GM19240 (cell line): ENCODE results near the gene IQSEC1.

ENCODE experiments used
- DNase-seq: peaks from one replicate; pipeline ENCODE4 v3.0.0; 2011; ENCODE audit warnings: low spot score; ENCODE audit not compliant: insufficient read length

IQSEC1 gene

DNA sequence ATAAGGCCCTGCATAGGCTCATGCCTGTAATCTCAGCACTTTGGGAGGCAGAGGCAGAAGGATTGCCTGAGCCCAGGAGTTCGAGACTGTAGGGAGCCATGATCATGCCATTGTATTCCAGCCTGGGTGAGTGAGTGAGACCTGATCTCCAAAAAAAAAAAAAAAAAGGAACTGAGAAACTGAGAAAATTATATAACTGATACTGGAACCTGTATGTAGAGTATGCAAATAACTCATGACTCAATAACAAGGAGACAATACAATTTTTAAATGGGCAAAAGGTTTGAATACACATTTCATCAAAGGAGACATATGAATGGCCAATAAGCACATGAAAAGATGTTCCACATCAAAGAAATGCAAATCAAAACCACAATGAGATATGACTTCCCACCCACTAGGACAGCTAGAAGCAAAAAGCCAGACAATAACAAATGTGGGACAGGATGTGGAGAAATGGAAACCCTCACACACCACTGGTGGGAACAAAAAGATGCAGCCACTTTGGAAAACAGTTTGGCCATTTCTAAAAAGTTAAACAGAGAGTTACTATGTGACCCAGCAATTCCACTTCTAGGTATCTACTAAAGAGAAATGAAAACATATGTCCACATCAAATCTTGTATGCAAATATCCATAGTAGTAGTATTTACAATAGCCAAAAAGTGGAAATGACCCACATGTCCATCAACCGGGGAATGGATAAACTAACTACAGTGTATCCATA, 70.7 kb downstream of the IQSEC1 start:
- no peak for DNase-seq

DNA sequence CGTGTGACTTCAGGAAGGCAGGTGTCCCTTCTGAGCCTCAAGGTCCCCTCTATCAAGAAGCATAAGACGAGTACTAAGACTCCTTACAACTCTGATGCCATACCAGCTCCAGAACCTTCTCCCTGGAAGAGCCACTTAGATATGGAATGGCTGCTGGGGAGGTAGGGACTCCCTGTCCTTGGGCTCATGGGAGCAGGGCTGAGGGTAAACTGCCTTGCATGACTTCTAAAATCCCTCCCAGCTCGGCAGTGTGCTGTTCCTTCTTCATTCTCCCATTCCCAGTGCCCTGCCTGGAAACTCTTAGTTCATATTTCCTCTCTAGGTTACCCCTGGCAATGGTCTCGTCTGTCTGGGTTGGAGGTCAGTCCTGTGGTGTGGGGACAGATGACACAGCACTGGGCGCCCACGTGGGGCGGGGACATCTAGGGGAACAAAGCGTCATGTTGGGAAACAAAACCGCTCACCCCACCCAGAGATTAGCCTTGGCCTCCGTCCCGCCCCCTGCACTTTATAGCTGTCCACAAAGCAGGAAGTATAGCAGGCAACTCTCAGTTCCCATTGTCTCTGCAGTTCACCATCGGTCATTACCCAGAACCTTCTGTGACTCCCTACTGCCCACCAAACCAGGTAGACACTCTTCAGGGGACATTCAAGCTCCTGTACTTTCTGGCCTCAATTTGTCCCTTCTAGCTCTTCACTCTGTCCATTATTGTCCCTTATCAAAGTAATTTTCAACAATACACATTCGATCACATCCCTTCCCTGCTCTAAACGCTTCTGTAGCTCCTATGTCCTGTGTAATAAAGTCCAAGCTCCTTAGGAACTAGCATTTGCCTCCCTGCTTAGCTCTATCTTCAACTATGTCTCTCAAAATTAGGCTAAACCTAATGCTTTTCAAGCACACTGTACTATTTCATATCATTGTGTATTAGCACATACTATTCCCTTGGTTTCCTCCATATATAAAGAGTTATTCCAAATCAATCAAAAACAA, 73.8 kb downstream of the IQSEC1 start:
- no peak for DNase-seq

- DNase-seq = no peak
Measured at GRCh38 chr3:12998648-12999047, 74.6 kb downstream of the IQSEC1 start.

DNA sequence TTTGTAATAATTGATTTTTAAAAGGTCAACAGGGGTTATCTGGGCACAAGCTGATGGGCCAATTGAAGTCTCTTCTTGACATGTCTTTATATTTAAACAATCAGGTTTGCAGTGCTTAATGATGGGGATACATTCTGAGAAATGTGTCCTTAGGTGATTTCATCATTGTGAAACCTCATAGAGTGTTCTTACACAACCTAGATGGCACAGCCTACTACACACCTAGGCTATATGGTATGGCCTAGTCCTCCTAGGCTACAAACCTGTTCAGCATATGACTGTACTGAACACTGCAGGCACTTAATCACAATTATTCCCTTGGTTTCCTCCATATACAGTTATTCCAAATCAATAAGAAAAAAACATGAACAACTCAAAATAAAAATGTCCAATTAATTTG, 75.8 kb downstream of the IQSEC1 start:
- DNase-seq = no peak

DNA sequence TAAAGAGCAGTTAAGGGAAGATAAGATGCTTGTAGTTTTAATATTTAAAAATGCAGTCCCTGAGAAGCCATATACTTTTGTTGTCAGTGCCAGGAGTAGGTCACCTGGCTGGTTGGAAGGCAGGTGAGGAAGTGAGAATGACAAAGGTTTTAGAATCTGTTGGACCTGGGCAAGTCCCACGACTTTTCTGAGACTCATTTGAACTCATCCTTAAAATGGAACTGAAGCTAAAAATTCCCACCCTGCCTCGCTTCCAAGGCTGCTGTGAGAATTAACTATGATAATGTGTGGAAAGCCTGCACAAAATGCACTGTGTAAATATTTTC, 77.1 kb downstream of the IQSEC1 start:
- DNase-seq = no peak

DNA sequence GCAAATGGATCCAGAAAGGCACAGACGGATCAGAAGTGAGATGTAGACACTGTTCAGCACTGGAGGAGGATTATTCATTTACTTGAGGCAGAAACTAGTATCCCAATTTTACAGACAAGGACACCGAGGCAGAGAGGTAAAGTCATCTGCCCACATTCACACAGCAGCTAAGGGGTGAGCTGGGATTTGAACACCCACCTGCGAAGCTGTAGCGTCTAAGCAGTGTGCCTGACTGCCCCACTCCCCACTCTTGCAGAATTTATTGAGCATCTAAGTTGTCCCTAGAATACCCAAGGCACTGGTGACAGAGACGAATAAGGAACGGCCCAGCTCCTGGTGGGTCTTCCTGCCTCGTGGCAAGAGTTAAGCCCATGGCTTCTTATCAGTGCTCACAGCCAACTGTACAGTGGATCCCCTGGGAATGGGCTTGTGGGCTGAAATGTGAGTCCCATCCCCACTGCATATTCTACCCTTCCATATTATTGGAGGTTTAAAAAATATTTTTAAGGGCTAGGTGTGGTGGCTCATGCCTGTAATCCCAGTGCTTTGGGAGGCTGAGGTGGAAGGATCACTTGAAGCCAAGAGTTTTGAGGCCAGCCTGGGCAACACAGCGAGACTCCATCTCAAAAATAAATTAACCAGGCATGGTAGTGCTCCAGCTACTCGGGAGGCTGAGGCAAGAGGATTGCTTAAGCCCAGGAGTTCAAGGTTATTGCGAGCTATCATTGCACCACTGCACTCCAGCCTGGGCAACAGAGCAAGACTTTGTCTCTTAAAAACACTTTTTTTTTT, 77.6 kb downstream of the IQSEC1 start:
- DNase-seq = no peak

DNA sequence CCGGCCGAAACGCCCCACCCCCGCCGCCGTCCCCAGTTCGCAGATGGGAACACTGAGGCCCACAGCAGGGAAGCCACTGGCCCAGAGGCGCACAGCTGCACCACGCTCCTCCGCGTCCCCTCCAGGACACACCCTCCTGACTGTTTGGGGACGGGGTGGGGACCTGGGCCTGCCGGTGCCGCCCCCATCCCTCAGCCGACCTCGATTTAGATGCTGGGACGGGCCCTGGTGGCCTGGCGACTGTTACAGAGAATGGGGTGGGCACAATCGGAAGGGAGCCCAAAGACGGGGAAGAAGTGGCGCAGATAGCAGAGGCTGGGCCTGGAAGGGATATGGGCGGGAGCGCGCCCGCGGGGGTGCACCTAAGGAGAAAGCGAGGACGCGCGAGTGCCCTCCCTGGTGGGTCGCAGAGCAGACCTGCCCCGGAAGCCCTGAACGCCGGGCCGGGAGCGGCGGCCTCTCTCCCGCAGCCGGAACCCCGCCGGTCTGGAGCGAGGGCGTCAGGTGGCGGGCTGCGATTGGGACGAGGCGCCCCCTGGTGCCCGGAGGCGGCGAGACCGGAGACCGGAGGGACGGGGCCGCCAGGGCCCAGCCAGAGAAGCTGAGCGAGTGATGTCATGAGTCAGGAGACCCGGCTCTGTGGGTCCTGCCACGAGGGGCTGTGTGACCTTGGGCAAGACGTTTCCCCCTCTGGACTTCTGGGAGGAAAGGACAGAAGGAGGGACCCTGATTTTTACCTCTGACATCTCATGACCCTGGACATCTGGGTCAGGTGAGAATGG, 78.4 kb downstream of the IQSEC1 start:
- DNase-seq = peak; percentile 92

GRCh38 chr3:12994357-12994606, 78.9 kb downstream of the IQSEC1 start:
- no peak for DNase-seq

DNA sequence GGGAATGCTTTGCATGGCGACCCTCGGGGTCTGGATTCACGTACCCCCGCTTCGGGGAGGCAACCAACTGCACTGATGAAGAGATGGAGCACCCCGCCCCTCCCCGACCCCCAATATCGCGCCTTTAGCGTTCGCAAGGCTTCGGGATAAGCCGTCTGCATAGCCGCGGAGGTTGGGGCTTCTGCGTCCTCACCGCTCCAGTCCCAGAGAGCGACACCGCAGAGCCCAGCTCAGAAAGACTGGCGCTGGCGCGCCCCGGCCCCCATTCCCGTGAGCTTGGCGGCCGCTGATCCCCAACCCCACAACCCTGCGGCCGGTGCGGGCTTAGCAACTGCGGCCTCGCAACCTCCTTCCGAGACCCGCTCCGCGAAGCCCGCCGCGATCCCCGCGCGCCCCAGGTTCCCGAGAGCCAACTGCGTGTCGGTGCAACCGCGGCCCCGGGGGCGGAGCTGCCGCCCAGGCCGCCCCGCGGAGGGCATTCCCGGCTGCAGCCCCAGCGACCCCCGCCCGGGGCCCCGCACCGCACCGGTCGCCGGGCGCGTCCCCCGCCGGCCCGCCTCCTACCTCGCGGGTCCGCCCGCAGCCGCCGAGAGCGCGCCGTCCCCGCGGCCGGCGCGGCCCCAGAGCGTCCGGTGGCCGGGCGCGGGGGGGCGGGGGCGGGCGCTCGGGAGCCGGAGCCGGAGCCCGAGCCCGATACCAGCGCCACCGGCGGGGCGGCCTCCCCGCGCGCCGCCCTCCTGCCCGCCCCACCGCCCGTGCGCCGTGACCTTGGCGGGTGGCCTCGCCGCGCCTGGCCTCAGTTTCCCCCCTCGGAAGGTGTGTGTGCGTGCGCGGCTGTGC, 79.5 kb downstream of the IQSEC1 start:
- DNase-seq = no peak

GRCh38 chr3:12992629-12993516, 80.4 kb downstream of the IQSEC1 start:
- DNase-seq = no peak

GRCh38 chr3:12991861-12992281, 81.4 kb downstream of the IQSEC1 start:
- DNase-seq = no peak

- no peak for DNase-seq
Measured at GRCh38 chr3:12991481-12991837, 81.8 kb downstream of the IQSEC1 start.

DNA sequence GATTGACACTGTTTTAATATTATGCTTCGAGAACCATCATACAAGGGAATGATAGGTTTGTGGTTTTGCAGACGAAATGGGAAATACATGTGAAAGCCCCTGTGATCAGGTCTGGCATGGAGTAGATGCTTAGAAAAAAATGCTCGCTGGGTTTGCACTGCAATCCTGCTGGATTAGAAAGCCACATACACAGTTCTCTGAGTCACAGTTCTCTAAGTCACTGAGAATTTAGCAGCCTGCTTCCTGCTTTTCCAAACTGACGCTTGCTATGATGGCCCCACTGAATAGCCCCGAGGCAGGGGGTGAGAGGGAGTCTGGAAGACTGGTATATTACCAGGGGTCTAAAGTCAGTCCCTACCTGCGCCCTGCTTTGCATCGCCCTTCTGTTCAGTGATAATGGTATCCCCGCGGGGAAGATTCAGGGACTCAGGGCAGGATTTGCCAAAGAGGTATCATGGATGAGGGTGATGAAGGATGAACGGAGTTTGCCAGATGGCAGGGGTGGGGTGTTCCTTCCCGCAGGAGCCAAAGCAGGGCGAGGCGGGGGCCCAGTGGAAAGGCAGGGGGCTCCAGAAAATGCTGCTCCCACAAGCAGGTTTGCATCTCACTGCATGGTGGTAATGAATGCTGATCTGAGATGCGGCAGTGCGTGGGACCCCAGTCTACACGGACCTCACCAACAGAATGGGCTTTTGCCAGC, 82.3 kb downstream of the IQSEC1 start:
- DNase-seq = no peak

GRCh38 chr3:12990306-12990705, 82.9 kb downstream of the IQSEC1 start:
- DNase-seq = no peak

- no peak for DNase-seq
Measured at GRCh38 chr3:12988728-12989454, 84.3 kb downstream of the IQSEC1 start.

DNA sequence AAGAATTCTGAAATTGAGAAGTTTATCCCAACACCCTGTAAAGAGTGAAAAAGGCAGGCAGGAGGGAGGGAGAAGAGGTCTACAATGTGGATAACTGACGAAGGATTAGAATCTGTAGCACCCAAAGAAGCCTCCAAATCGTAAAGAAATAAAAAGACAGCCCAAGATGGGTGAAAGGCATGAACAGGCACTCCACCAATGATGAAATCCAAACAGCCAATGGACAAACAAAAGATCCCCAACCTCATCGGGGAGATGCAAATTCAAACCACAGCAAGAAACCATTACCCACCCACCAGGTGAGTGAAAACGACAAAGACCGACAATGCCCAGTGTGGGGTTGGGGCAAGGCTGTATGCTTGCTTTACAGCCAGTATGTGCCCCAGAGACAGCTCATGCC, 85.6 kb downstream of the IQSEC1 start:
- DNase-seq = no peak

DNA sequence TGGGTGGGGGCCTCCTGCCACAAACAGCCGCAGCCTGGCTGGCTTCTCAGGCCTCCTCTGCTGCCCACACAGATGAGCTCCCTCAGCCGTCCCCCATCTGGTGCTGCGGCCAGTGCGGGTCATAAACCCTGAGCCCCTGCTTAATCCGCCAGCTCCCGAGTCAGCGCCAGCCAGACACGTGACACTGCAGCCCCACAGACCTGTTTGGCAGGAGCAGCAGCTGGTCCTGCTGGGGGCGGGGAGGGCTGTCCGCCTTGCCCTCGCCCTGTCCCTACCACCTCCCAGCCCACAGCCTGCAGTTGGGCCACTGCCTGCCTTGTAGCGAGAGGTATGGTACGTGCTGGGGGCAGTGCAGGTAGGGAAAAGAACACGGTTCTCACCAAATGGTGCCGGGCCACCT, 86.2 kb downstream of the IQSEC1 start:
- DNase-seq = no peak

DNA sequence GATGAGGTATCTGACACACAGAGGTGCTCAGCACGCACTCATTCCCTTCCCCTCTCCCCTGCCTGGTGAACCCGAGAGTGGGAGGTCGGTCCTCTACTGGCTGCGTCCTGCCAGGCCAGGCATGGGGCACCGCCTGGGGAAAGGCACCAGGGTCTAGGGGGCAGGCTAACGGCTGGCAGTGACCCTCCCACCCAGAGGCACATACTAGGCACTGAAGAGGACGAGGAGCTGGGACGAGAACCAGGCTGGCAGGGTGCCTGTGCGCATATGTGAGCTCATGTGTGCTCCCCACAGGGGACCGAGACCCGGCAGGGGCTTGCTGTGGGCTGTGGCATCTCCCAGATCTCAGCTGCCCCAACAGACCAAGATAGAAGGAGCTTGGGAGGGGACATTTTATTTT, 86.7 kb downstream of the IQSEC1 start:
- DNase-seq = no peak
